ENCODE results near the gene HSFX4.
"Not testable (repeated sequence)": the region's sequence is repeated elsewhere in the genome, so short reads cannot be mapped to it uniquely, and the experiment has no call there.

HSFX4 gene

GRCh38 chrX:149909324-149910177 is 19.8 kb upstream of the HSFX4 start:
- H3K27ac ChIP-seq, result no peak overlapping the region
- no peak for TF ChIP-seq CTCF (conservative IDR thresholded peaks at IDR 0.05)

GRCh38 chrX:149910178-149910695 is 19.1 kb upstream of the HSFX4 start:
- no peak overlapping the region for H3K27ac ChIP-seq
- TF ChIP-seq CTCF (conservative IDR thresholded peaks at IDR 0.05), result no peak

- no peak overlapping the region for H3K27ac ChIP-seq
- no peak for TF ChIP-seq CTCF (conservative IDR thresholded peaks at IDR 0.05)
Observed at GRCh38 chrX:149916745-149917392, 12.5 kb upstream of the HSFX4 start.

- H3K27ac ChIP-seq, result not testable (repeated sequence)
Observed at GRCh38 chrX:149923836-149924235, 5.5 kb upstream of the HSFX4 start.

- H3K27ac ChIP-seq, result not testable (repeated sequence)
Observed at GRCh38 chrX:149924434-149924833, 4.9 kb upstream of the HSFX4 start.

- H3K27ac ChIP-seq, result not testable (repeated sequence)
Observed at GRCh38 chrX:149927245-149927963, 2.0 kb upstream of the HSFX4 start.

GRCh38 chrX:149927964-149928258 is 1.5 kb upstream of the HSFX4 start:
- not testable (repeated sequence) for H3K27ac ChIP-seq

- H3K27ac ChIP-seq, result not testable (repeated sequence)
Observed at GRCh38 chrX:149928635-149929034, 738 bp upstream of the HSFX4 start.

- not testable (repeated sequence) for H3K27ac ChIP-seq
Observed at GRCh38 chrX:149931355-149931754, 2.0 kb downstream of the HSFX4 start.

- not testable (repeated sequence) for H3K27ac ChIP-seq
Observed at GRCh38 chrX:149932150-149932549, 2.8 kb downstream of the HSFX4 start.

GRCh38 chrX:149932970-149933369 is 3.6 kb downstream of the HSFX4 start:
- H3K27ac ChIP-seq, result not testable (repeated sequence)

- not testable (repeated sequence) for H3K27ac ChIP-seq
Observed at GRCh38 chrX:149933547-149933946, 4.2 kb downstream of the HSFX4 start.

GRCh38 chrX:149937328-149937727 is 8.0 kb downstream of the HSFX4 start:
- H3K27ac ChIP-seq, result peak overlapping the region; percentile 74

All from VCaP (cell line).